Left kidney (tissue), 2 donors: Measurements from ENCODE around the gene CYB561D1. TPM values are rescaled to one million over a fixed set of nuclear protein-coding genes. Genes with fewer than 3 reads are reported as not detected.
A peak's percentile ranks its signal among the peaks of the same experiment; 100 is the strongest.

Experiments used
- DNase-seq: peaks from one replicate; pipeline ENCODE4 v3.0.0-alpha.2; 2013
- polyA plus RNA-seq: library from polyadenylated mRNA; unstranded; fragments of 120-200 nt; gene quantifications from one replicate; pipeline ENCODE4 v1.2.1, GENCODE V29; 2013; ENCODE audit not compliant: insufficient read length

CYB561D1 gene
- polyA plus RNA-seq, 1 donor = 9.7 TPM

GRCh38 chr1:109499661-109500536, 6.0 kb downstream of the CYB561D1 start:
- DNase-seq = no peak

- DNase-seq = no peak
These were observed 7.1 kb downstream of the CYB561D1 start for GRCh38 chr1:109500941-109501381.

GRCh38 chr1:109501644-109502363, 7.9 kb downstream of the CYB561D1 start:
- no peak for DNase-seq

- DNase-seq = no peak
These were observed 8.5 kb downstream of the CYB561D1 start for GRCh38 chr1:109502364-109502851.

- no peak for DNase-seq
These were observed 10.0 kb downstream of the CYB561D1 start for GRCh38 chr1:109503935-109504334.

DNA sequence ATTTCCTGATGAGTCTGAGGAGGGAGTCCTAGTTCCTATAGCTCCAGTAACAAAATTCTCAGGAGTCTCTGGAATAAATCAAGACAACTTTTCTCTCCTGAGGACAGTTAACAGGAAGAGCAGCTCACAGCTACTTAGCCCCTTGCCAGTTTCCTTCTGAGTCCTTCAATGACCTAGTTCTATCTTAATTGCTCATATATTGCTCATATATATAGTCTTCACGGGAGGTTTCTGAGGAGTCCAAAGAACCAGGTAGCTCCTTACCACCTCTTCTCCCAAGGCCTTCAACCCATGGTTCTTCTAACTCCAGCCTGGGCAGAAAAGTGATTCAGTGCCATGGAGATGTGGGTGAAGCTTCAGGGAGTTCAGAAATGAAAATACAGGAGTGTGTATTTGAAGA, 11.1 kb downstream of the CYB561D1 start:
- no peak for DNase-seq

- DNase-seq = no peak
These were observed 14.3 kb downstream of the CYB561D1 start for GRCh38 chr1:109508001-109508872.

DNA sequence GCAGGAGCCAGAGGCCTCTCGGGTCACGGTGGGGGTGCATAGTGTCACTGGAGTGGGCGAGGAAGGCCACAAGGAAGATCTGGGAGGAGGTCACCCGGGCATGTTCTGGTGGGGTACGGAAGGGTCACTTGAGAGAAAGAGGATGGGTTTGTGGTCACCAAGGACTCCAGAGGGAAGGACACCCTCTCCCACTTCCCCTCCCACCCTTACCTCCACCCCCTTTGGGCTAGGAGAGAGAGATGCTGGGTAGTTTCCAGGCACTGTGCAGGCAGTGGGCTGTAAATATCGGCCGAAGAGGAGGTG, 14.9 kb downstream of the CYB561D1 start:
- DNase-seq = no peak

- DNase-seq = peak; percentile 61
These were observed 15.6 kb downstream of the CYB561D1 start, which contains the start of gene AMIGO1 for GRCh38 chr1:109509176-109510134. Gene AMIGO1, minus strand, starts transcription at chr1:109509727. Its CDS starts 815 bp downstream, at chr1:109508912.

GRCh38 chr1:109513110-109513710, 19.3 kb downstream of the CYB561D1 start:
- DNase-seq = no peak

- no peak for DNase-seq
These were observed 21.0 kb downstream of the CYB561D1 start for GRCh38 chr1:109514846-109515245.

- DNase-seq = no peak
These were observed 23.0 kb downstream of the CYB561D1 start for GRCh38 chr1:109516872-109517271.

DNA sequence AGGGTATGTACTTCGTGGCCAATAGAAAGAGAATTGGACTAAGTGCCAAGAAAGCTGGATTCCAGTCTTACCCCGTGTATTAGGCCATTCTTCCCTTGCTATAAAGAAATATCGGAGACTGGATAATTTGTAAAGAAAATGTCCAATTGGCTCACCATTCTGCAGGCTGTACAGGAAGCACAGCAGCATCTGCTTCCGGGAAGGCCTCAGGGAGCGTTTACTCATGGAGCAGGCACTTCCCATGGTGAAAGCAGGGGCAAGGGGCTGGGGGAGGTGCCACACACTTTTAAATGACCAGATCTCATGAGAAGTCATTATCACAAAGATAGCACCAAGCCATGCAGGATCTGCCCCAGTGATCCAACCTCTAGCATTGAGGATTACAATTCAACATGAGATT, 23.4 kb downstream of the CYB561D1 start:
- DNase-seq = no peak

- no peak for DNase-seq
These were observed 27.4 kb downstream of the CYB561D1 start for GRCh38 chr1:109521002-109521951.

DNA sequence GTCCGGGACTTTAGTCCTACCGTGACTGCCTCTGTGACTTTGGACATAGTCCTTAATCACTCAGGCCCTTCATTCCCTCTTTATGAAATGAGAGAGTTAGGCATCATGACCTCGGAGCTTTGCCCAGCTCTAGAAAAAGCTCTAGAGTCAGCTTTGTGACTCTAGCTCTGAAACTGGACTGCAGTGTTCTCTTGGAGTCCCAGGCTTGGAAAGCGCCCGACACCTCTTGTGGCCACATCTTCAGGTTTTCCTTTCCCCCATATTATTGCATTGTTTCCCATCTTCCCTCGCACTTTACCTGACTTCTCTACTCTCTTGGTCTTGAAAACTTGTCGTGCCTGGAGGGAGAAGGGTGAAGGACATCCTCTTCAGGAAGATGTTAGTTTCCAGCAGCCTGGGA, 28.1 kb downstream of the CYB561D1 start:
- DNase-seq = no peak

- no peak for DNase-seq
These were observed 29.8 kb downstream of the CYB561D1 start for GRCh38 chr1:109523706-109524105.

DNA sequence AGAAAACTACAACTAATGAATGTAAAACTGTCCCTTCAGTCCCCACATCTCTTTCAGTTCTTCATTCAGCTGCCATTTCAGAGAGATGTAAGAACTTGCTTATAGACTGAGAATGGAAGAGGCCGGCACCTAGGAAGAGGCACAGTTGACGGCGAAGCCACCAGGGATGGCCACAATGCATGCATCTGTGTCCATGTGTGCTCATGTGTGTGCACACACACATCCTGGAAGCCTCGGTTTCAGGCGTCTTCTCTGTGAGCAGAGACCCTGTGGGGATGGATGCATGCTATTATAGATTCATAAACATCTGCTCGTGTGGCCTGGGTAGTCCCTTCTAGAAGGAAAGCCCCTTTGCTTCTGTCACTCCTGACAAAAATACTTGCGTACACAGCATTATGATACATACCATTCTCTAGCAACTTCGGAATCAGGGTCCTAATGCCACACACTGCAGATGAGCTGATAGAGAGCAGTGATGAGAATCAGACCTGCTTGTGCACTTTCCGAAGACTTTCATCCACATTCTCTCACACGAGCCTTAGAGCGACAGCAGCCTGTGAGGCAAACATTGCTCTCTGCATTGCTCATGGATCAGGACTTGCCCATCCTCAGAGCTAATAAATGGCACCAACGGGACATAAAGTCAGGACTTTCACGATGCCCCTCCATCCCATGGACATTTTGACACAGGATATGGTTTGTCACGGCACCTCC, 33.4 kb downstream of the CYB561D1 start:
- DNase-seq = no peak

GRCh38 chr1:109527846-109528695, 34.2 kb downstream of the CYB561D1 start:
- DNase-seq = no peak
